Measurements from ENCODE around the gene EZH1.

GRCh38 chr17:42774066-42774745 is 29.4 kb upstream of the EZH1 start:
- no peak for TF ChIP-seq CTCF (IDR thresholded peaks at IDR 0.05)
- no peak for TF ChIP-seq EP300 (IDR thresholded peaks at IDR 0.05)

All from sigmoid colon (tissue), 4 donors.